GM19452 (cell line): ENCODE measurements around the gene TRA2B.

Experiments
- ATAC-seq: cut with Tn5 transposase; IDR thresholded peaks from one replicate; pipeline ENCODE4 v1.9.1; 2021; ENCODE audit not compliant: unreplicated experiment

The TRA2B gene

GRCh38 chr3:185937689-185938374 lies at the start of gene TRA2B:
Gene TRA2B, minus strand, starts transcription at chr3:185938014. Its CDS starts 154 bp downstream, at chr3:185937860.
- peak; percentile 86 for ATAC-seq

GRCh38 chr3:185986198-185986777 lies 48.5 kb upstream of the TRA2B start:
- ATAC-seq = no peak

- ATAC-seq = no peak
Observed at GRCh38 chr3:185984203-185984602, 46.4 kb upstream of the TRA2B start.

- no peak for ATAC-seq
Observed at GRCh38 chr3:185983495-185984141, 45.8 kb upstream of the TRA2B start.

- no peak for ATAC-seq
Observed at GRCh38 chr3:185982632-185983031, 44.8 kb upstream of the TRA2B start.

GRCh38 chr3:185981621-185982020 lies 43.8 kb upstream of the TRA2B start:
- ATAC-seq = no peak

- no peak for ATAC-seq
Observed at GRCh38 chr3:185979721-185980121, 41.9 kb upstream of the TRA2B start.

- ATAC-seq = no peak
Observed at GRCh38 chr3:185978516-185978915, 40.7 kb upstream of the TRA2B start.

- ATAC-seq = peak; percentile 12
Observed at GRCh38 chr3:185977679-185978040, 39.8 kb upstream of the TRA2B start.

GRCh38 chr3:185976977-185977678 lies 39.3 kb upstream of the TRA2B start:
- ATAC-seq = peak; percentile 85

- ATAC-seq = no peak
Observed at GRCh38 chr3:185976100-185976499, 38.3 kb upstream of the TRA2B start.

- no peak for ATAC-seq
Observed at GRCh38 chr3:185971579-185971978, 33.8 kb upstream of the TRA2B start.

GRCh38 chr3:185968168-185968567 lies 30.4 kb upstream of the TRA2B start:
- no peak for ATAC-seq

GRCh38 chr3:185966655-185967054 lies 28.8 kb upstream of the TRA2B start:
- ATAC-seq = no peak

GRCh38 chr3:185965496-185965895 lies 27.7 kb upstream of the TRA2B start:
- no peak for ATAC-seq

GRCh38 chr3:185961675-185962232 lies 23.9 kb upstream of the TRA2B start:
- ATAC-seq = no peak

GRCh38 chr3:185960522-185961288 lies 22.9 kb upstream of the TRA2B start:
- ATAC-seq = no peak

- no peak for ATAC-seq
Observed at GRCh38 chr3:185959609-185960521, 22.1 kb upstream of the TRA2B start.

- ATAC-seq = no peak
Observed at GRCh38 chr3:185958626-185959025, 20.8 kb upstream of the TRA2B start.

GRCh38 chr3:185956244-185956643 lies 18.4 kb upstream of the TRA2B start:
- ATAC-seq = no peak
